A549 (cell line): ENCODE results near the gene TRIO. TPM values are rescaled to one million over a fixed set of nuclear protein-coding genes. Genes with fewer than 3 reads are reported as not detected.

Experiments used
- ATAC-seq, 2 experiments: fragments of 200-7000 bp in 1 of 2; fragments of >200 bp in 1 of 2; cut with Nextera tagmentation in 1 of 2; cut with Tn5 transposase in 1 of 2; 3 replicates each; pipeline versions ENCODE4 v1.8.0 to v1.9.1; 2018 to 2020; ENCODE audit warnings: mild to moderate bottlenecking in 1 of 2, moderate library complexity in 1 of 2
- CTCF ChIA-PET: fragments of 300-600 bp; sonication (Branson Sonifier 250); formaldehyde crosslinking; extraction: SDS; loops from one replicate; lab custom pipeline; 2021; ENCODE audit warnings: antibody characterized with exemption, inconsistent platforms; lab: Yijun Ruan, JAX
- POLR2A ChIA-PET: fragments of 350-600 bp; formaldehyde crosslinking; extraction: SDS; loops from one replicate; lab custom pipeline; 2021; ENCODE audit warnings: antibody characterized with exemption, inconsistent platforms; lab: Yijun Ruan, JAX
- DNase-seq, 2 experiments: peaks; one replicate each; pipeline versions ENCODE4 v3.0.0 to v3.0.0-alpha.2; 2011 to 2016; ENCODE audit warnings: low read depth in 1 of 2, low spot score in 1 of 2
- FAIRE-seq: peaks from 2 replicates; lab custom pipeline; 2011; peaks lifted over from hg19 to GRCh38; lab: Jason Lieb, UNC
- H3K27ac ChIP-seq, 2 experiments: fragments of >200 bp; sonication (Bioruptor Twin); formaldehyde crosslinking; 3 replicates each; pipeline ENCODE4 v1.5.1; 2016 to 2017
- H3K4me1 ChIP-seq: fragments of >200 bp; sonication (Bioruptor Twin); formaldehyde crosslinking; 3 replicates; pipeline ENCODE4 v1.6.1; 2016
- H3K4me2 ChIP-seq: fragments of >200 bp; sonication (Bioruptor Twin); formaldehyde crosslinking; 3 replicates; pipeline ENCODE4 v1.6.1; 2016
- H3K4me3 ChIP-seq: fragments of >200 bp; sonication (Bioruptor Twin); formaldehyde crosslinking; 3 replicates; pipeline ENCODE4 v1.5.1; 2016
- H3K9me3 ChIP-seq: fragments of >200 bp; sonication (Bioruptor Twin); formaldehyde crosslinking; 3 replicates; pipeline ENCODE4 v1.6.1; 2016
- BCL3 ChIP-seq: fragments of >200 bp; sonication (Bioruptor Twin); formaldehyde crosslinking; IDR thresholded peaks from 3 replicates; pipeline ENCODE4 v1.6.1; 2016
- BHLHE40 ChIP-seq: IDR thresholded peaks from 2 replicates; pipeline ENCODE4 v1.6.1; 2012; ENCODE audit warnings: low read depth, low read length, inconsistent platforms
- CEBPB ChIP-seq, 2 experiments: fragments of >200 bp in 1 of 2; sonication (Bioruptor Twin) in 1 of 2; formaldehyde crosslinking in 1 of 2; IDR thresholded peaks; 2 replicates each; pipeline ENCODE4 v1.6.1; 2012 to 2016
- CHD4 ChIP-seq: fragments of 200-600 bp; sonication (generic); IDR thresholded peaks from 2 replicates; pipeline ENCODE4 v1.6.1; 2016; ENCODE audit warnings: antibody characterized with exemption, mild to moderate bottlenecking, borderline replicate concordance
- EHF ChIP-seq: fragments of 250-450 bp; sonication (Bioruptor Pico); IDR thresholded peaks from 2 replicates; pipeline ENCODE4 v1.5.0; 2020; ENCODE audit warnings: mild to moderate bottlenecking
- ESRRA ChIP-seq: fragments of 150-350 bp; IDR thresholded peaks from 2 replicates; pipeline ENCODE4 v1.6.1; 2014; ENCODE audit warnings: mild to moderate bottlenecking, low read length, borderline replicate concordance
- FOSB ChIP-seq: fragments of 250-450 bp; sonication (Bioruptor Pico); IDR thresholded peaks from 2 replicates; pipeline ENCODE4 v1.5.0; 2020; ENCODE audit warnings: mild to moderate bottlenecking, moderate library complexity
- HDAC2 ChIP-seq: fragments of 200-600 bp; sonication (generic); IDR thresholded peaks from 2 replicates; pipeline ENCODE4 v1.6.1; 2016
- HEYL ChIP-seq: fragments of 250-450 bp; sonication (Bioruptor Pico); IDR thresholded peaks from 2 replicates; pipeline ENCODE4 v1.8.0; 2021; ENCODE audit warnings: mild to moderate bottlenecking, moderate library complexity
- HOXB5 ChIP-seq: fragments of 250-450 bp; sonication (Bioruptor Pico); IDR thresholded peaks from 2 replicates; pipeline ENCODE4 v1.5.0; 2020; ENCODE audit warnings: mild to moderate bottlenecking, moderate library complexity
- MAX ChIP-seq: IDR thresholded peaks from 2 replicates; pipeline ENCODE4 v1.6.1; 2012
- MAZ ChIP-seq: fragments of 150-350 bp; IDR thresholded peaks from 2 replicates; pipeline ENCODE4 v1.6.1; 2014; ENCODE audit warnings: antibody characterized with exemption, low read depth, low read length, borderline replicate concordance
- NR3C1 ChIP-seq: fragments of >200 bp; sonication (Bioruptor Twin); formaldehyde crosslinking; IDR thresholded peaks from 3 replicates; pipeline ENCODE4 v1.6.1; 2017
- RAD21 ChIP-seq, 2 experiments: fragments of >200 bp in 1 of 2; sonication (Bioruptor Twin) in 1 of 2; formaldehyde crosslinking in 1 of 2; IDR thresholded peaks in 1 of 2; conservative IDR thresholded peaks in 1 of 2; 2 replicates in 1 of 2; 3 replicates in 1 of 2; pipeline ENCODE4 v1.6.1; 2012 to 2018; ENCODE audit warnings: inconsistent platforms in 1 of 2
- REST ChIP-seq: fragments of 200-600 bp; sonication (generic); IDR thresholded peaks from 2 replicates; pipeline ENCODE4 v1.6.1; 2016; ENCODE audit warnings: antibody characterized with exemption, mild to moderate bottlenecking, moderate library complexity
- RFX5 ChIP-seq: fragments of 450-650 bp; IDR thresholded peaks from 2 replicates; pipeline ENCODE4 v1.7.1; 2014; ENCODE audit warnings: antibody characterized with exemption, mild to moderate bottlenecking, moderate library complexity
- RNF2 ChIP-seq: fragments of 200-600 bp; sonication (generic); IDR thresholded peaks from 2 replicates; pipeline ENCODE4 v1.6.1; 2016; ENCODE audit warnings: low read depth, mild to moderate bottlenecking, antibody characterized with exemption, moderate library complexity, borderline replicate concordance
- SMC3 ChIP-seq: fragments of >200 bp; sonication (Bioruptor Twin); formaldehyde crosslinking; IDR thresholded peaks from 3 replicates; pipeline ENCODE4 v1.6.1; 2018; ENCODE audit warnings: inconsistent platforms
- USF2 ChIP-seq: fragments of 450-650 bp; IDR thresholded peaks from 2 replicates; pipeline ENCODE4 v1.6.1; 2014; ENCODE audit warnings: antibody characterized with exemption
- ZC3H11A ChIP-seq: fragments of 450-650 bp; IDR thresholded peaks from 2 replicates; pipeline ENCODE4 v1.6.1; 2014; ENCODE audit warnings: antibody characterized with exemption, mild to moderate bottlenecking
- WGBS: methylation state at CpG from one replicate; pipeline ENCODE4 v1.1.6; 2017; ENCODE audit errors: missing lambda C conversion rate; 5-methylcytosine and 5-hydroxymethylcytosine counted together
- polyA plus RNA-seq, 4 experiments: library from polyadenylated mRNA; depleted of rRNA in 3 of 4; stranded (reverse); fragments of >200 nt; fragmentation: RNase III in 1 of 4; extraction: RNeasy Plus Mini Kit Qiagen cat#74134 plus additional on column Dnase treatment in 1 of 4; gene quantifications; 2 replicates in 3 of 4; 3 replicates in 1 of 4; pipeline ENCODE4 v1.2.3, GENCODE V29; 2011 to 2017

TRIO gene
- polyA plus RNA-seq, 2 of the 4 experiments (the other 2 are of a cell fraction) = 47.5 to 79.0 TPM

- peak overlapping the region in 1 of 2 experiments; percentile 83; a peak in 3 of 6 replicates for H3K27ac ChIP-seq
- CTCF ChIA-PET = interaction anchor here (1.6 kb wide), 1 partner anchor 15 kb away, joined by 8 read pairs; no protein-coding TSS in a partner anchor
- WGBS = 93% methylated on average over 7 of the region's 7 CpGs
- ATAC-seq (no peak), DNase-seq (no peak), FAIRE-seq (no peak)
- peaks cover 93% of the 10 kb centered on the region for H3K4me1 ChIP-seq
- peaks cover 8% of the 10 kb centered on the region for H3K9me3 ChIP-seq
- no peak for TF ChIP-seq RAD21 (conservative IDR thresholded peaks at IDR 0.05 in 1 of 2, IDR thresholded peaks at IDR 0.05 in 1 of 2)
- TF ChIP-seq NR3C1 = no peak
- no peak for TF ChIP-seq ESRRA
- no peak for TF ChIP-seq EHF (CRISPR knock-in tag)
- TF ChIP-seq HDAC2 = no peak
- no peak for TF ChIP-seq CEBPB (IDR thresholded peaks at IDR 0.05)
- no peak for TF ChIP-seq SMC3
- TF ChIP-seq HEYL (CRISPR knock-in tag) = no peak
- TF ChIP-seq USF2 = no peak
- TF ChIP-seq RFX5 = no peak
- no peak for TF ChIP-seq ZC3H11A
- TF ChIP-seq REST = no peak
- TF ChIP-seq HOXB5 (CRISPR knock-in tag) = no peak
- TF ChIP-seq FOSB (CRISPR knock-in tag) = no peak
- TF ChIP-seq MAX = no peak
- TF ChIP-seq BHLHE40 = no peak
- TF ChIP-seq BCL3 = no peak
- no peak for TF ChIP-seq RNF2
- no peak for TF ChIP-seq CHD4
- TF ChIP-seq MAZ = no peak
- POLR2A ChIA-PET = no interaction called here
- H3K4me3 ChIP-seq = no peak overlapping the region
- peak overlapping the region; percentile 70 for H3K4me2 ChIP-seq
These were observed 25.7 kb downstream of the TRIO start for GRCh38 chr5:14168793-14169262.

- Histone ChIP-seq H3K9me3 (no peaks in the 10 kb centered on the region), H3K4me2 (peak overlapping the region; percentile 58), H3K4me1 (peaks cover 99% of the 10 kb centered on the region), H3K4me3 (no peak overlapping the region), H3K27ac (peak overlapping the region in 1 of 2 experiments; percentile 63; a peak in 3 of 6 replicates)
- POLR2A ChIA-PET = no interaction called here
- ATAC-seq (no peak), FAIRE-seq (no peak), DNase-seq (no peak)
- CTCF ChIA-PET = interaction anchor here (1.1 to 1.5 kb wide), 2 partner anchors 17 to 99 kb away, joined by 4 read pairs; no protein-coding TSS in a partner anchor
- 37% methylated on average over 4 of the region's 4 CpGs for WGBS
- TF ChIP-seq FOSB (CRISPR knock-in tag) (no peak), HDAC2 (no peak)
- TF ChIP-seq, all 56 proteins: peak for 0
These were observed 27.9 kb downstream of the TRIO start for GRCh38 chr5:14171046-14171445.
